ENCODE data around the gene ALPI. TPM values are rescaled to one million over a fixed set of nuclear protein-coding genes. Genes with fewer than 3 reads are reported as not detected.

The ALPI gene
- total RNA-seq, 4 donors from 2014 or later = not detected

DNA sequence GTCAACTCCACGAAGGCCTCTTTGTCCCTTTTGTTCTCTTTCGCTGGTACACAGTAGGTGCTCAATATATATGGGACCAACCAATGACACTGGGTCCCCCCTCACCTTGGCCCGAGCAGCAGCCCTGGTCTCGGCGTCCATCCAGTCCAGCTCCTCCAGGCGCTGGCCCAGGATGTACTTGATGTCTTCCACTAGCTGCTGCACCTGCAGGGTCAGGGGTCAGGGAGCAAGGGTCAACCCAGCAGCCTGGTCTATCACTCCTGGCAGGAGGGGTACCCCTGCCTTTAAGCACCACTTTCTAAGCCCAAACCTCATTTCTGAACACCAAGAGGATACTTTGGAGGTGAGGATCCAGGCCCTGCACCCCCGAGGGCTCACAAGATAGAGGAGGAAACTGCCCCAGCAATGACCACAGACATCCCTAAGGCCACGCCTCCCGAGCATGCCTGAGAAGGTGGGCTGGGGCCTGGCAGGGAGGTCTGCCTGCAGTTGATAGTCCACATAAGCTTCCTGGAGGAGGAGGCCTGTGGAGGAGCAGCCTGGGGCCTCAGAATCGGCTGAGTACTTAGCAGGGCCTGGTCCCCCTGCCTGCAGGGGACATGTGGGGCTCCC lies 27.5 kb downstream of the ALPI start:
- DNase-seq (ENCODE audit: low spot score) = no peak
- ATAC-seq (ENCODE audit: low FRiP score) = no peak
- TF ChIP-seq, protein P1, sequence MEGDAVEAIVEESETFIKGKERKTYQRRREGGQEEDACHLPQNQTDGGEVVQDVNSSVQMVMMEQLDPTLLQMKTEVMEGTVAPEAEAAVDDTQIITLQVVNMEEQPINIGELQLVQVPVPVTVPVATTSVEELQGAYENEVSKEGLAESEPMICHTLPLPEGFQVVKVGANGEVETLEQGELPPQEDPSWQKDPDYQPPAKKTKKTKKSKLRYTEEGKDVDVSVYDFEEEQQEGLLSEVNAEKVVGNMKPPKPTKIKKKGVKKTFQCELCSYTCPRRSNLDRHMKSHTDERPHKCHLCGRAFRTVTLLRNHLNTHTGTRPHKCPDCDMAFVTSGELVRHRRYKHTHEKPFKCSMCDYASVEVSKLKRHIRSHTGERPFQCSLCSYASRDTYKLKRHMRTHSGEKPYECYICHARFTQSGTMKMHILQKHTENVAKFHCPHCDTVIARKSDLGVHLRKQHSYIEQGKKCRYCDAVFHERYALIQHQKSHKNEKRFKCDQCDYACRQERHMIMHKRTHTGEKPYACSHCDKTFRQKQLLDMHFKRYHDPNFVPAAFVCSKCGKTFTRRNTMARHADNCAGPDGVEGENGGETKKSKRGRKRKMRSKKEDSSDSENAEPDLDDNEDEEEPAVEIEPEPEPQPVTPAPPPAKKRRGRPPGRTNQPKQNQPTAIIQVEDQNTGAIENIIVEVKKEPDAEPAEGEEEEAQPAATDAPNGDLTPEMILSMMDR (IDR thresholded peaks at IDR 0.05) = no peak

DNA sequence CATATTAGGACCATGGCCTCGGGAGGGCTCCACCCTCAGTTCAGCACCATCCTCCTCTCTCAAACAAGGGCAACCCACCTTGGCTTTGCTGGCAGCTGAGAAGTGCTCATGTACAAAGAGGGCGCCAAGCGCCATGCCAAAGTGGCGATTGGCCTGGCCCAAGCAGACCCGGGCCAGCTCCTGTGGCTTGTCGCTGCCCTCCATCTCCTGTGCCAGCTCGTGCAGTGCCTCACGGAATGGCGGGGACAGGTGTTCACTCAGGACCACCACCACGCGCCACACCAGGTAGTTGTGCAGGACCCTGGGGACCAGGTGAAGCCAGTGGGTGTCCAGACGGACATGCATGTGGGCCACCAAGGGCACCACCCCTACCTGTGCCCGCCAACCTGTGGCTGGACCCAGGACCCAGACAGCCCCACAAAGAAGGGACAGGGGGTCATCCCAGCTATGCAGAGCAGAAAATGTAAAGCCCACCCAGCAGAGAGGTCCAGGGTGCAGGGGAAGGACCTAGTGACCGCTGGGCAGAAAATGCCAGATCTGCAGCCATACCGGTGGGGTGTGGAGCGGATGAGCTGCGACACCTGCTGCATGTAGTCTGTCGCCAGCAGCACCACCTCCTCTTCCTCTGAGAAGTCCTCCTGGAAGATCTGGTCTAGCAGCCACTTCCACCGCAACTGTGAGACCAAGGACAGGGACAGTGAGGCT lies 28.1 kb downstream of the ALPI start:
- ATAC-seq (ENCODE audit: low FRiP score) = no peak
- no peak for DNase-seq (ENCODE audit: low spot score)
- TF ChIP-seq, protein P1 (IDR thresholded peaks at IDR 0.05) = no peak

DNA sequence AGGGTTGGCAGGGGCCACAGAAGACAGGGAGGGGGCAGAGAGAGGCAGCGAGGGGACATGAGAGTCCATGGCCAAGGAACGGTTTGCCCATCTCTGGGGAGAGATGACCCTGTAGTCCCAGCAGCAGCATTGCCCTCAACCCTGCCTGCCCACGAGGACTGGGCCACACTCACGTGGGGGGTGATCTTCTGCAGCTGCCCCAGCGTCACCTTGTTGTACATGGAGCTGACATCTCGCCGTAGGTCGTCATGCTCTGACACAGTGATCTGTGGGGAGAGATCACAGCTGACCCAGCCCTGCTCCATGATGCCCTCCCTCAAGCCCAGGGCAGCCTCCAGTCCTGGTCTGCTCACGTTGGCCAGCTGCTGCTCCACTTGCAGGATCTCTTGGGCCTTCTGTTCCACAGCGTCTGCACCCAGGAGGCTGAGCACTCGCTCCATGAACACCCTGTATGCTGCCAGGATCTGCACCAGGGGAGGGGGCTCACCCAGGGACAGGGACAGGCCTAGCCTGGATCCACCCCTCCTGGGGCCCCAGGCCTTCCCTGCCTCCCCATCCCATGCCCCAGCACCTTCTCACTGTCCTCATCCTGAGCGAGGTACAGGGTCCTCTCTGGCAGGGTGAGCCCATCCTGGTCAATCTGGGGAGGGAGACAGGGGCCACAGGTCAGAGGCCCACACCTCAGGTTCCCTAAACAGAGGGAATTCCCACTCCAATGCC lies 28.8 kb downstream of the ALPI start:
- TF ChIP-seq, protein P1 (IDR thresholded peaks at IDR 0.05) = no peak
- ATAC-seq (ENCODE audit: low FRiP score) (no peak), DNase-seq (ENCODE audit: low spot score) (no peak)

GRCh38 chr2:232485348-232485756 lies 29.4 kb downstream of the ALPI start:
- no peak for ATAC-seq (ENCODE audit: low FRiP score)
- TF ChIP-seq, protein P1 (IDR thresholded peaks at IDR 0.05) = no peak
- no peak for DNase-seq (ENCODE audit: low spot score)

GRCh38 chr2:232485757-232486557 lies 30.0 kb downstream of the ALPI start:
- no peak for ATAC-seq (ENCODE audit: low FRiP score)
- TF ChIP-seq, protein P1 (IDR thresholded peaks at IDR 0.05) = no peak
- no peak for DNase-seq (ENCODE audit: low spot score)

DNA sequence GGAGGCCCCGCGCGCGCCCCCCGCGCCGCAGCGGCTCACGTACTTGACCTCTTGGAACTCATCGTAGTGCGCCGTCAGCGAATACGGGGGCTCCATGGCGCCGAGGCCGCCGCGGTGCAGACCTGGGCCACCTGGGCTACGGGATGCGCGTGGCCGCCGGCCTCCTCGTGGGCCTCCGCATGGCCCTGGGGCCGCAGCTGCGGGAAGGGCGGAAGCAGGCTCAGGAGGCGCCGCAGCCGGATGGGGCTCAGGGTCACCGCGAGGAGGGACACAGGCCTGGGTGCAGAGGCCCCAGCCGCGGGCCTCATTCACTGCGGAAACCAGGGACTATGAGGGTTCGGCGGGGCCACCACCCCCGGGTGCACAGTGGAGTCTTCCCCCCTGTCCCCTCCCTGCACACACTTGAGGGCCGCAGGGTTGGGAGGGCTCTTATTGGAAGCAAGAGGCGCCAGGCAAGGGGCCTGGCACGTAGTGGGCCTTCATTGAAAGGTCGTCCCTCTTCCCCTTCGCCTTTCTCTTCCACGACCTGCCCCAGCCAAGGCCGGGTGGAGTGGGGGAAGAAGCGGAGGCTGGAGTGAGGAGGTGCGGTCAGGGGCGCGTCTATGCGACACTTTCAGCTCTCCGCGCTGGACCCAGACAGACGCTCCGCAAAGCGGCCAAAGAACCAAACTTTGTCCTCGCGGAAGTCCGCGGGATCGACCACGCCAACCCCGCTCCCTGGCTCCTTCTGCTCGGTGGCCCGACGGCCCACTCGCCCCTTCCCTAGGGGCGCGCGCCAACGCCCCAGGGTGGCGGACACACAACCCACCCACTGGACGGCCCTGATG lies 30.8 kb downstream of the ALPI start:
- DNase-seq (ENCODE audit: low spot score) (no peak), ATAC-seq (ENCODE audit: low FRiP score) (no peak)
- TF ChIP-seq, protein P1 (IDR thresholded peaks at IDR 0.05) = no peak
